Measurements from ENCODE around the gene HS6ST3. TPM values are rescaled to one million over a fixed set of nuclear protein-coding genes. Genes with fewer than 3 reads are reported as not detected.

HS6ST3 gene
- total RNA-seq, 4 donors from 2014 or later: 0.16 to 0.27 TPM; not detected in 2

GRCh38 chr13:96779691-96780090, 689.8 kb downstream of the HS6ST3 start:
- TF ChIP-seq POLR2A (IDR thresholded peaks at IDR 0.05): no peak
- H3K27ac ChIP-seq: no peak overlapping the region
- no peaks in the 10 kb centered on the region for H3K27me3 ChIP-seq
- H3K4me1 ChIP-seq: no peaks in the 10 kb centered on the region
- in situ Hi-C loops (cut with MboI; ENCODE audit: low pct_ligation_motif_present in 1 of 4, low pct_unique_long_range_greater_than_20kb in 1 of 4, low sequenced_read_pairs in 3 of 4): no loop called here
- no peak for DNase-seq
- intact Hi-C loops (cut with DNase I; ENCODE audit: low total_unique reads): no loop called here
- no peaks in the 10 kb centered on the region for H3K36me3 ChIP-seq
- H3K9me3 ChIP-seq: no peaks in the 10 kb centered on the region
- H3K4me3 ChIP-seq: no peak overlapping the region

- in situ Hi-C loops (cut with MboI; ENCODE audit: low pct_ligation_motif_present in 1 of 4, low pct_unique_long_range_greater_than_20kb in 1 of 4, low sequenced_read_pairs in 3 of 4) (no loop called here), intact Hi-C loops (cut with DNase I; ENCODE audit: low total_unique reads) (no loop called here)
- H3K4me1 ChIP-seq: no peaks in the 10 kb centered on the region
- WGBS, 2 donors (ENCODE audit: low coverage in 1 of 2): 81 to 90% methylated on average over 3 of the region's 3 CpGs
- no peak overlapping the region for H3K27ac ChIP-seq
- no peak for DNase-seq
- H3K9me3 ChIP-seq: no peaks in the 10 kb centered on the region
- H3K36me3 ChIP-seq: no peaks in the 10 kb centered on the region
- TF ChIP-seq CTCF (IDR thresholded peaks at IDR 0.05) (no peak), POLR2A (IDR thresholded peaks at IDR 0.05) (no peak), EP300 (IDR thresholded peaks at IDR 0.05; ENCODE audit: low read depth) (no peak), POLR2AphosphoS5 (IDR thresholded peaks at IDR 0.05) (no peak)
- no peaks in the 10 kb centered on the region for H3K27me3 ChIP-seq
- H3K4me3 ChIP-seq: no peak overlapping the region
Observed at GRCh38 chr13:96780105-96780504, 690.2 kb downstream of the HS6ST3 start.

- no peaks in the 10 kb centered on the region for H3K36me3 ChIP-seq
- no peaks in the 10 kb centered on the region for H3K27me3 ChIP-seq
- no peaks in the 10 kb centered on the region for H3K4me1 ChIP-seq
- no peak for DNase-seq
- in situ Hi-C loops (cut with MboI; ENCODE audit: low pct_ligation_motif_present in 1 of 4, low pct_unique_long_range_greater_than_20kb in 1 of 4, low sequenced_read_pairs in 3 of 4): no loop called here
- no peak overlapping the region for H3K4me3 ChIP-seq
- TF ChIP-seq POLR2AphosphoS5 (IDR thresholded peaks at IDR 0.05): no peak
- no peak for TF ChIP-seq POLR2A (IDR thresholded peaks at IDR 0.05)
- TF ChIP-seq EP300 (IDR thresholded peaks at IDR 0.05; ENCODE audit: low read depth): no peak
- no peak for TF ChIP-seq CTCF (IDR thresholded peaks at IDR 0.05)
- no peak overlapping the region for H3K27ac ChIP-seq
- H3K9me3 ChIP-seq: no peaks in the 10 kb centered on the region
- 44 to 52% methylated on average over 2 to 4 of the region's 4 CpGs for WGBS, 2 donors (ENCODE audit: low coverage in 1 of 2)
- intact Hi-C loops (cut with DNase I; ENCODE audit: low total_unique reads): no loop called here
Observed at GRCh38 chr13:96781141-96781540, 691.2 kb downstream of the HS6ST3 start.

GRCh38 chr13:96782186-96782585, 692.3 kb downstream of the HS6ST3 start:
- no peak overlapping the region for H3K27ac ChIP-seq
- TF ChIP-seq CTCF (IDR thresholded peaks at IDR 0.05) (no peak), POLR2AphosphoS5 (IDR thresholded peaks at IDR 0.05) (no peak), POLR2A (IDR thresholded peaks at IDR 0.05) (no peak), EP300 (IDR thresholded peaks at IDR 0.05; ENCODE audit: low read depth) (no peak)
- H3K4me3 ChIP-seq: no peak overlapping the region
- in situ Hi-C loops (cut with MboI; ENCODE audit: low pct_ligation_motif_present in 1 of 4, low pct_unique_long_range_greater_than_20kb in 1 of 4, low sequenced_read_pairs in 3 of 4): no loop called here
- intact Hi-C loops (cut with DNase I; ENCODE audit: low total_unique reads): no loop called here
- H3K36me3 ChIP-seq: no peaks in the 10 kb centered on the region
- 78 to 100% methylated on average over 1 to 5 of the region's 5 CpGs for WGBS, 2 donors (ENCODE audit: low coverage in 1 of 2)
- H3K27me3 ChIP-seq: no peaks in the 10 kb centered on the region
- no peak for DNase-seq
- H3K9me3 ChIP-seq: no peaks in the 10 kb centered on the region
- no peaks in the 10 kb centered on the region for H3K4me1 ChIP-seq

GRCh38 chr13:96783057-96783456, 693.1 kb downstream of the HS6ST3 start:
- TF ChIP-seq CTCF (IDR thresholded peaks at IDR 0.05): no peak
- no peak for TF ChIP-seq EP300 (IDR thresholded peaks at IDR 0.05; ENCODE audit: low read depth)
- no peak for TF ChIP-seq POLR2AphosphoS5 (IDR thresholded peaks at IDR 0.05)
- no peak for TF ChIP-seq POLR2A (IDR thresholded peaks at IDR 0.05)
- DNase-seq: no peak
- Histone ChIP-seq H3K9me3 (no peaks in the 10 kb centered on the region), H3K36me3 (no peaks in the 10 kb centered on the region), H3K27ac (no peak overlapping the region), H3K27me3 (no peaks in the 10 kb centered on the region), H3K4me3 (no peak overlapping the region), H3K4me1 (no peaks in the 10 kb centered on the region)
- in situ Hi-C loops (cut with MboI; ENCODE audit: low pct_ligation_motif_present in 1 of 4, low pct_unique_long_range_greater_than_20kb in 1 of 4, low sequenced_read_pairs in 3 of 4): no loop called here
- intact Hi-C loops (cut with DNase I; ENCODE audit: low total_unique reads): no loop called here
- 80 to 94% methylated on average over 2 of the region's 2 CpGs for WGBS, 2 donors (ENCODE audit: low coverage in 1 of 2)

All from transverse colon (tissue), 4 donors.